HL-60 (cell line): Measurements from ENCODE around the gene RRAGD.

ENCODE experiments used
- DNase-seq, 2 experiments: peaks; one replicate each; pipeline ENCODE4 v3.0.0-alpha.2; 2010 to 2020; ENCODE audit warnings: low read depth in 1 of 2, low spot score in 1 of 2
- H3K27ac ChIP-seq: fragments of 250-450 bp; sonication (Bioruptor Pico); replicated peaks from 2 replicates; pipeline ENCODE4 v1.5.1; 2020; ENCODE audit warnings: mild to moderate bottlenecking, moderate library complexity
- H3K27me3 ChIP-seq: fragments of 250-450 bp; sonication (Bioruptor Pico); 2 replicates; pipeline ENCODE4 v1.5.1; 2021; ENCODE audit warnings: mild to moderate bottlenecking, moderate library complexity; ENCODE audit not compliant: insufficient read depth, poor library complexity, severe bottlenecking
- H3K4me3 ChIP-seq: replicated peaks from 2 replicates; pipeline ENCODE4 v1.5.1; 2011; ENCODE audit warnings: mild to moderate bottlenecking, control low read depth, low read length; ENCODE audit not compliant: insufficient read depth
- GABPA ChIP-seq: IDR thresholded peaks from 2 replicates; pipeline ENCODE4 v1.6.1; 2012; ENCODE audit warnings: low read depth
- POLR2AphosphoS5 ChIP-seq: IDR thresholded peaks from 2 replicates; pipeline ENCODE4 v1.6.1; 2012; ENCODE audit warnings: low read depth
- SPI1 ChIP-seq: IDR thresholded peaks from 2 replicates; pipeline ENCODE4 v1.6.1; 2012; ENCODE audit warnings: low read depth, mild to moderate bottlenecking, borderline replicate concordance
- TF ChIP-seq, protein P1 (sequence below): IDR thresholded peaks from 2 replicates; pipeline ENCODE4 v1.6.1; 2012; ENCODE audit warnings: low read depth; ENCODE audit not compliant: insufficient replicate concordance
- TF ChIP-seq, protein P2 (sequence below): IDR thresholded peaks from one replicate; pipeline ENCODE4 v1.5.1; 2011; ENCODE audit warnings: low read length, control low read depth, inconsistent platforms; ENCODE audit not compliant: insufficient read depth

The RRAGD gene

DNA sequence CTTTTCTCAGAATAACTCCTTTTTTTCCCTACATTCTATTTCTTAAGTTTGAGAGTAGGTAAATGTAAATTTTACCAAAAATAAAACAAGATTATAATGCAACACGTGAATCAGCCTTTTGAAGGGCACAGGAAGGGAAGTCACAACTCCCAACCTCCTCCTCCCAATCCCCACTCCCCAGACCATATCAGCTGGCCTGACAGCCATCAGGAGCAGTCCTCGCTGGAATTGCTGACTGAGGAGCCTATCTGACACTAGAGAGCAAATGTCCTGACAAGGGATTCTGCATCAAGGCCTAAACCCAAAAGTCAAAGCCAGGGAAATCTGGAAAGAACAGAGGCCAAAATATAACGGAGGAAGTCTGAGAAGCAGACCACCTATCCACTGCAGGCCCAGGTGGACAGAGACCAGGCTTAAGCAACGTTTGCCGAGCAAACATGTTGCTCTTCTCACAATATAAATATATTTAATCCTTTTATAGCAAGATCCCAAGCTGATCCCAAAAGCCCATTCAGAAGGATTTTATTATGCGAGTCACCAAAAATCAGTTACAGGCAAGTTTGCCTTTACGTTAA lies 2.5 kb downstream of the RRAGD start:
- Histone ChIP-seq H3K4me3 (no peak overlapping the region), H3K27me3 (no peaks in the 10 kb centered on the region), H3K27ac (no peak overlapping the region)
- TF ChIP-seq SPI1 (no peak), GABPA (no peak), POLR2AphosphoS5 (no peak)
- TF ChIP-seq, protein P1, sequence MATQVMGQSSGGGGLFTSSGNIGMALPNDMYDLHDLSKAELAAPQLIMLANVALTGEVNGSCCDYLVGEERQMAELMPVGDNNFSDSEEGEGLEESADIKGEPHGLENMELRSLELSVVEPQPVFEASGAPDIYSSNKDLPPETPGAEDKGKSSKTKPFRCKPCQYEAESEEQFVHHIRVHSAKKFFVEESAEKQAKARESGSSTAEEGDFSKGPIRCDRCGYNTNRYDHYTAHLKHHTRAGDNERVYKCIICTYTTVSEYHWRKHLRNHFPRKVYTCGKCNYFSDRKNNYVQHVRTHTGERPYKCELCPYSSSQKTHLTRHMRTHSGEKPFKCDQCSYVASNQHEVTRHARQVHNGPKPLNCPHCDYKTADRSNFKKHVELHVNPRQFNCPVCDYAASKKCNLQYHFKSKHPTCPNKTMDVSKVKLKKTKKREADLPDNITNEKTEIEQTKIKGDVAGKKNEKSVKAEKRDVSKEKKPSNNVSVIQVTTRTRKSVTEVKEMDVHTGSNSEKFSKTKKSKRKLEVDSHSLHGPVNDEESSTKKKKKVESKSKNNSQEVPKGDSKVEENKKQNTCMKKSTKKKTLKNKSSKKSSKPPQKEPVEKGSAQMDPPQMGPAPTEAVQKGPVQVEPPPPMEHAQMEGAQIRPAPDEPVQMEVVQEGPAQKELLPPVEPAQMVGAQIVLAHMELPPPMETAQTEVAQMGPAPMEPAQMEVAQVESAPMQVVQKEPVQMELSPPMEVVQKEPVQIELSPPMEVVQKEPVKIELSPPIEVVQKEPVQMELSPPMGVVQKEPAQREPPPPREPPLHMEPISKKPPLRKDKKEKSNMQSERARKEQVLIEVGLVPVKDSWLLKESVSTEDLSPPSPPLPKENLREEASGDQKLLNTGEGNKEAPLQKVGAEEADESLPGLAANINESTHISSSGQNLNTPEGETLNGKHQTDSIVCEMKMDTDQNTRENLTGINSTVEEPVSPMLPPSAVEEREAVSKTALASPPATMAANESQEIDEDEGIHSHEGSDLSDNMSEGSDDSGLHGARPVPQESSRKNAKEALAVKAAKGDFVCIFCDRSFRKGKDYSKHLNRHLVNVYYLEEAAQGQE, result no peak
- TF ChIP-seq, protein P2, sequence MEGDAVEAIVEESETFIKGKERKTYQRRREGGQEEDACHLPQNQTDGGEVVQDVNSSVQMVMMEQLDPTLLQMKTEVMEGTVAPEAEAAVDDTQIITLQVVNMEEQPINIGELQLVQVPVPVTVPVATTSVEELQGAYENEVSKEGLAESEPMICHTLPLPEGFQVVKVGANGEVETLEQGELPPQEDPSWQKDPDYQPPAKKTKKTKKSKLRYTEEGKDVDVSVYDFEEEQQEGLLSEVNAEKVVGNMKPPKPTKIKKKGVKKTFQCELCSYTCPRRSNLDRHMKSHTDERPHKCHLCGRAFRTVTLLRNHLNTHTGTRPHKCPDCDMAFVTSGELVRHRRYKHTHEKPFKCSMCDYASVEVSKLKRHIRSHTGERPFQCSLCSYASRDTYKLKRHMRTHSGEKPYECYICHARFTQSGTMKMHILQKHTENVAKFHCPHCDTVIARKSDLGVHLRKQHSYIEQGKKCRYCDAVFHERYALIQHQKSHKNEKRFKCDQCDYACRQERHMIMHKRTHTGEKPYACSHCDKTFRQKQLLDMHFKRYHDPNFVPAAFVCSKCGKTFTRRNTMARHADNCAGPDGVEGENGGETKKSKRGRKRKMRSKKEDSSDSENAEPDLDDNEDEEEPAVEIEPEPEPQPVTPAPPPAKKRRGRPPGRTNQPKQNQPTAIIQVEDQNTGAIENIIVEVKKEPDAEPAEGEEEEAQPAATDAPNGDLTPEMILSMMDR, result no peak
- DNase-seq, result no peak

DNA sequence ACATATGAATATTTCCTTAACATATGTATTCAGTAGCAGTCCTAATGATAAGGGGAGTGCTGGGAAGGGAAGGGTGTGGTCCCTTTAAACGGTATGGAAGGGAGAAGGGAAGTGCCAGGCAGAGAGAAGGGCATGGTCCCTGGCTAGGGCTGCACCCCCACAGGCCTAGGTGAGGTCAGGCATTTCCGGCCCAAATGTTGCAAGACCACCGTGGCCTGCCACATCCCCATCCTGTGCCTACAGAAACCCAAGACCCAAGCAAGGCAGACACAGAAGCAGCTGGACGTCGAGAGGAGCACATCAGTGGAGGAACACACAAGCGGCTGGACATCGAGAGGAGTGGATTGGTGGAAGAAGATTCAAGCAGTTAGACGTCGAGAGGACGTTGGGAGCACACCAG lies 5.9 kb downstream of the RRAGD start:
- no peak overlapping the region; the same call in 1 of the 2 replicates for H3K4me3 ChIP-seq
- no peaks in the 10 kb centered on the region for H3K27me3 ChIP-seq
- TF ChIP-seq POLR2AphosphoS5 (peak; percentile 57; the same call in 1 of the 2 replicates), SPI1 (peak; percentile 74; the same call in 1 of the 2 replicates), GABPA (no peak)
- TF ChIP-seq, protein P1, result no peak
- TF ChIP-seq, protein P2, result no peak
- DNase-seq, result peak; percentile 57 to 81
- peak overlapping the region; percentile 37 for H3K27ac ChIP-seq

DNA sequence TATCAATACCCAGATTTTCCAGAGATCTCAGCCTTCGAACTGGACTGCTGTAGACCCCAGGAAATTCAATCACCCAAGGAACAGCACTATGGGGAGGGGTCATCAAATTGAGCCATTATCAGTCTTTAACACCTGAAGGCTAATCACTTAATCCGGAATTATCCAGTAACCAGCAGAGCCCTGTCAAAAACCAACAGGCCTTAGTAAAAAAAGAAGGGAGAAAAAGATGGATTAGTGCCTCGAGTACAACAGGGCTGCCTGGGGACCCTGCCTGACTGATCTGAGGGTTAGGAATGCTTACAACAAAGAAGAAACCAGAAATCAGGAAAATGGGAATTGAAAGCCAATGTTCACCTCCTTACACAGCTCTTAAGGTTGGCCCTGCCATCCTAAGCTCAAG lies 7.6 kb downstream of the RRAGD start:
- no peaks in the 10 kb centered on the region for H3K27me3 ChIP-seq
- H3K4me3 ChIP-seq, result no peak overlapping the region
- no peak overlapping the region for H3K27ac ChIP-seq
- no peak for DNase-seq
- TF ChIP-seq, protein P2, result no peak
- TF ChIP-seq SPI1 (no peak), POLR2AphosphoS5 (no peak), GABPA (no peak)
- TF ChIP-seq, protein P1, result no peak
